CD4-positive, alpha-beta T cell treated with Interleukin-15 for 1 hour (primary cell): ENCODE results near the gene ACAP3.
A peak's percentile ranks its signal among the peaks of the same experiment; 100 is the strongest.

ENCODE experiments used
- DNase-seq: peaks from one replicate; pipeline ENCODE4 v3.0.0-alpha.2; 2020

ACAP3 gene

GRCh38 chr1:1284221-1285101 is 23.3 kb downstream of the ACAP3 start:
- no peak for DNase-seq

- DNase-seq = no peak
Measured at GRCh38 chr1:1283821-1284220, 23.9 kb downstream of the ACAP3 start.

DNA sequence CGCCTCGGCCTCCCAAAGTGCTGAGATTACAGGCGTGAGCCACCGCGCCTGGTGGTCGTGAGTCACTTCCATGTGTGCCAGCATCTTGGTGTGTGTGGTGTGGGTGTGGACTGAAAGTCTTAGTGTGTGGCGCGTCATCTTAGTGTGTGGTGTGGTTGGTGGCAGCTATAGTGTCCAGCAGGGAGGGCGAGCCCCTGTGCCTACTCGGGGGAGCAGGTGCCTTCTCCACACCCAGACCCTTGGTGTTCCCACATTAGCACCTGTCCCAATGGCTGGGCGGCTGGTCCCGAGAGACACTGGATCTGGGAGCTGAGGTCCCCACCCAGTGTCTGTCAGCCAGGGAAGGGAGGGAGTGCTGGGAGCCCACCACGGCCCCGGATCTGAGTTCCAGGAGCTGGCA is 24.7 kb downstream of the ACAP3 start:
- no peak for DNase-seq

- DNase-seq = no peak
Measured at GRCh38 chr1:1281533-1282321, 26.0 kb downstream of the ACAP3 start.

GRCh38 chr1:1280782-1281481 is 26.8 kb downstream of the ACAP3 start:
- DNase-seq = no peak

DNA sequence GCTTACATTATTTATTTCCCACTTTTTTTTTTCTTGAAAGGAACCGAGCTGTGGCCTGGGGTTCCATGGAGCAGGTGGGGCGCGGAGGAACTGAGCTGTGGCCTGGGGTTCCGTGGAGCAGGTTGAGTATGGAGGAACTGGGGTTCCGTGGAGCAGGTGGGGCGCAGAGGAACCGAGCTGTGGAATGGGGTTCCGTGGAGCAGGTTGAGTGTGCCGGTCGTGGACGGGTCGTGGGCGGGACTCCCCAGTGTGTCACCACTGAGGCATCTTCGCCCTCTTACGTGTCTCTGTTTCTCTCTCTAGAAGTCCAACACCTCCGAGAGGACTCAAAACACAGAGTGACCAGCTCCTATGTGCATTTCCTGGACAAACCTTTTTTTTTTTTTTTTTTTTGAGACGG is 28.7 kb downstream of the ACAP3 start:
- DNase-seq = no peak

DNA sequence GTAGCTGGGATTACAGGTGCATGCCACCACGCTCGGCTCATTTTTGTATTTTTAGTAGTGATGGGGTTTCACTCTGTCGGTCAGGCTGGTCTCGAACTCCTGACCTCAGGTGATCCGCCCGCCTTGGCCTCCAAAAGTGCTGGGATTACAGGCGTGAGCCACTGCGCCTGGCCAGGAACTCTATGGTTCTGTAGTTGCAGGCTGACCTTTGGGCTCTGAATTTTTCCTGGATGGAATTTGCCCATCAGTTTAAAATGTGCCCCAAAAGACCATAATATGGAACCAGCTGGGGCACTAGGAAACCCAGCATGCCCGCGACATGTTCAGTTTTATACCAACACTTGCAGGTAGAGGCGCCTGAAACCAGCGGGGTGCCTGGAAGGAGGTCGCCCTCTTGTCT is 29.1 kb downstream of the ACAP3 start:
- no peak for DNase-seq

DNA sequence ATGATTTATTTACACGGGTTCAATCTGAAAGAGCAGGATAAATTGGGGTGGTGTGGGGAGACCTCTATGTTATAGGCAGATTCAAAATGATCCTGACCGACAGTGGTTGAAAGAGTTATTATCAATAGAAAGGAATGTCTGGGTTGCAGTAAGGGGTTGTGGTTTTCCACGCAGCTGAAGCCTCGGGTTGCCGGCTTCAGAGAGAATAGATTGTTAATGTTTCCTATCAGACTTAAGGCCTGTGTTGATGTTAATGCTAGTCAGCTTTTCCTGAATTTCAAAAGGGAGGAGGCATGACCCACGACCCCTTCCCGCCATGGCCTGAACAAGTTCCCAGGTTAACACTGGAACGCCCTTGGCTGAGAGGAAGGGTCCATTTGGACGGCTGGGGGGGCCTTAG is 31.9 kb downstream of the ACAP3 start:
- DNase-seq = no peak

DNA sequence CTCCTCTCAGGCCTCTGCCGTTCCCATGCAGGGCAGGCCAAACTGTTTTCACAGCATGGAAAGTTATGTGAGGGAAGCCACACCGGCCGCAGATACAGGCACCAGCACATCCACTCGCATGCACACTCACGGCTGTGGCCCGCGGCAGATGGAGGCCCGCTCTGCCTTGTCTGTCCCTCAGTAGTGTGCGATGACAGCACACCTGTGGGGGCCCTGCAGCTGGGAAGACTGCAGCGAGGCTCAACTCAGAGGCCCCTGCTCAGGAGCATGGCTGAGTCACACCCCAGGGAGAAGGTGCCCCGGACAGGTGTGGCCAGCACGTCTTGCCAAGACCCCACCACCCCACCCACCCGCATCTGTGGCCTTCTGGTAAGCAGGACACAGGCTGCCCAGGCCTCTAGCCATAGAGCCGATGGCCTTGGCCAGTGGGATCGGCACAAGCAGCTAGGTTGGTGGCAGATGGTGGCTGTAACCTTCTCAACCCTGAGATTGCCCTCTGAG is 32.7 kb downstream of the ACAP3 start:
- no peak for DNase-seq

GRCh38 chr1:1274299-1274930 is 33.3 kb downstream of the ACAP3 start:
- no peak for DNase-seq

DNA sequence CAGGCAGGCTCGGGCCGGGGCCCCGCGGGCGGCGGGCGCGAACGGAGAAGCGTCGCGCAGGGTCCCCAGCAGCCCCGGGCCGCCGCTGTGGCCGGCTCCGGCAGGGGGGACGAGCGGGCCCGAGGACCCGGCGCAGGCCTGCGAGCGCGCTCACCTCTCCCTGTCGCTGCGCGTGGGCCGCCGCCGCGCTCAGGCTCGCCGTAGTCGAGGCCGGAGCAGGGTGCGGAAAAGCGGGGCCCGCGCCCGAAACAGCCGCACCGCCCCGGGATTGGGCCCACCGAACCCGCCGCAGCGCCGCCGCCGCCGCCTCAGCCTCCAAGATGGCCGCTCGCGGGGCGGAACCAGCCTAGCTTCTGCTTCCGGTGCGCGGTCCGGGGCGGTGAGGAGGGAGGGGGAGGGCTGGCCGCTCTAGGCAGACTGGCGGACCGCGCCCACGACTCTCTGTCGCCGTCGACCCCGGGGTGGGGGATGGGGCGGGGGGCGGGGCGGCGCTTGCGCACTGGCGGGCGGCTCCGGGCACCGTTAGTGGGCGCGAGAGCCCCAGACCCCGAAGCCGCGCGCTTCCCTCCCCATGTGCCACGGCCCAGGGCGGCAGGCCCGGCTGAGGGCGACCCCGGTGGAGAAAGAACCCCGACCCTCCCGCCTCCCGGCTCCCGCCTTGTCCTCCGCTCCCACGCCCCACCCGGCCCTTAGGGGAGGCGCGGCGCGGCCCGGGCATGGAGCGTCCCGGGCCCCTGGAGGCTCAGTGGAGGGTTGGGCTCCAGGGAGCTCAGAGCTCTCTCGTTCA is 34.0 kb downstream of the ACAP3 start, which contains the start of gene UBE2J2:
TSS of gene UBE2J2 (minus strand) at position 343 of the 787 bp plus-strand sequence. CDS start 5,862 bp downstream, outside the sequence.
- DNase-seq = peak; percentile 93

GRCh38 chr1:1273209-1273511 is 34.6 kb downstream of the ACAP3 start:
- no peak for DNase-seq

DNA sequence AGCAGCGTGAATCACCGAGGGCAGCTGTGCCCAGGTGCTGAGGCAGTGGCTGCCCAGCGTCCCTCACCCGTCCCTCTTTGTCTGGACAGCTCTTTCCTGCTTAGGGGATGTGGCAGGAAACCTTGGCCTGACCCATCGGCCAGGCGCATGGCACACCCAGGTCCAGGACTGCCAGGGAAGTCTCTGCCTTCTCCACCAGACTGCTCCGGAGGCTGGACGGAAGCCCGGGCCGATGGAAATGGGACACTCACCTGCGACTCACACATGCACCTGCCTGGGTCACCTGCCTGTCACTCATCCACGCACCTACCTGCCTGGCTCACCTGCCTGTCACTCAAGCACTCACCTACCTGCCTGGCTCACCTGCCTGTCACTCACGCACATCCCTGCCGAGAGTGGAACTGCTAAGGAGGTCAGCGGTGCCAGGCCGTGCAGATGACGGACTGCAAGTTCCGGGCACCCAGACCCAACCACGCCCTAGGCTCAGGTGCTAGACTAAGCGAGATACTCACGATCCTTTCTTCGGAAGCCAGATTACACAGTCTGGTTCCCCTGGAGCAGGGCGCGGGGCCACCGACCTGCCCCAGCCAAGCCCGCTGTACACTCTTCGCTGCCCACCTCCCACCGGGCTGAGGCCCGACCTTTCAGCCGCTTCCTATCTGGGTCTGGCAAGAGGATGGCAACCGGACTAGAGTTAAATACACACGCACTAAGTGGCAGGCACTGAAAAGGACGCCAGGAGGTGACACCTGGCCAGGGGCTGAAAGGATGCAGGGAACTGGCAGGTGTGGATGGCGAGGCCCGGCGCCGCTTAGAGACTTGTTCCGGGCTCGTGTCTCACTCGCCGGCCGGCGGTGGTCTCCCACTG is 35.2 kb downstream of the ACAP3 start:
- DNase-seq = no peak

DNA sequence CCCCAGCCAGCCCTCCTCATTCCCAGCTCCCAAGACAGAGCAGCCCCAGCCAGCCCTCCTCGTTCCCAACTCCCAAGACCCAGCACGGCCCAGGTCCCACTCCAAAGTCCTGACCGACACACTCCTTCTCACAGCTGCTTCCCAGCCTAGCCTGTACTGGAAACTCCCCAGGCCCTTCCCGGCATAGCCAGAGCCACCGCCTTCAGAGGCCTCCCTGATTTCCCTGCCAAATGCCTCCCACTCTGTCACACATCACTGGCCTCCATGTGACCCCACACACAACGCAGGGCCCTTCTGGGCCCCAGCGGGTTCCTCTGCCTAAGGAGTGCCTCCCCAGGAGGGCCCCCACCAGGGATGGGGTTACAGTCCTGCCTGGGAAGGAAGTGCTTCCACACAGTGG is 36.9 kb downstream of the ACAP3 start:
- no peak for DNase-seq

DNA sequence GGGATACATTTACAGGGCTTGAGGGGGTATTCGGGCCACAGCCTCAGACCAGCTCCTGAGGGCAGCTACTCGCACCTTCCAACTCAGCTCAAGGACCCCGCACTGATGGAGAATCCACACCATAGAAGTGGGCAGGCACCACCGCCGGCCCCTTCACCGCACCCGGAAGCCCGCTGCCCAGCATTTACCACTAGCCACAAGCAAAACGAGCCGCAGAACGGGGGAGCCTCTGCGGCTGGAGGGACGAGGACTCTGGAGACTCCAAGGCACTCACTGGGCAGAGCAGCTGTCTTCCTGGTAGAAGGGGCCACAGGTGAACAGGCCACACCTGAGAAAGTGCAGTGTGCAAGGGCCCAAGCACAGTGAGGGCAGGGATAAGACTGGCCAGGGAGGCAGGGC is 39.4 kb downstream of the ACAP3 start:
- no peak for DNase-seq

GRCh38 chr1:1267488-1268283 is 40.0 kb downstream of the ACAP3 start:
- DNase-seq = no peak

DNA sequence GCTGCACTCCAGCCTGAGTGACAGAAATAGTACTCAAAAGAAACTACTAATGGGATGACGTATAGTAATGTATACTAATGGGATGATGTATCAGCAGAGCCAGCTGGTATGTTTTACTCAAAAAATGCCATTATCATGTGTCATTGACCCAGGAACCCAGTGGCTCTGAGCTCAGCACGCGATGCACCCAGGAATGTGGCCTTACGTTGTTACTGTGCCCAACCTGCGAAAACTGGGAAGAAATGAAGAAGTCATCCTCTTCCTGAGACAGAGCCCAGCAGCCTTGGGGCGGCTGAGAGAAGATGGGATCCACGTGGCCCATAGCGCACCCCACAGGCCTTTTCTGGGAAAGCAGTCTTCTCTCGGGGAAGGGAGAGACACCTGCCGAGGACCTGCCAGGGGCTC is 42.9 kb downstream of the ACAP3 start:
- no peak for DNase-seq

- no peak for DNase-seq
Measured at GRCh38 chr1:1264026-1264425, 43.7 kb downstream of the ACAP3 start.

- no peak for DNase-seq
Measured at GRCh38 chr1:1262758-1263157, 45.0 kb downstream of the ACAP3 start.

DNA sequence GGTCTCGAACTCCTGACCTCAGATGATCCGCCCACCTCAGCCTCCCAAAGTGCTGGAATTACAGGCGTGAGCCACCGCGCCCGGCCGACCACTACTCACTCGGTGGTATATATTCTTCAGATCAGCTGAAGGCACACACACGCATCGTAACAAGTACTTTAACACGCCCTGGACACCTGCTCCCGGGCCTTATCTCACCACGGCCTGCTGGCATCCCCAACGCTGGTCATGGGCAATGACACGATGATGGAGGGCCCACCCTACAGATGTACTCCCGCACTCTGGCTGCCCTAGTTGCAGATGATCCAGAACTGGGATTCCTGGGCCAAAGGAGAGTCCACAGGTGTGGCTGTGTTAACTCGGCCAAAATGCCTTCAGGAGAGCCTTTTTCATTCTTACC is 45.7 kb downstream of the ACAP3 start:
- no peak for DNase-seq
